Keratinocyte (primary cell): ENCODE measurements around the gene PCDHGC3. TPM values are rescaled to one million over a fixed set of nuclear protein-coding genes. Genes with fewer than 3 reads are reported as not detected.

ENCODE experiments used
- DNase-seq: peaks from one replicate; pipeline ENCODE4 v3.0.0-alpha.2; 2011; ENCODE audit warnings: low read depth, missing footprints, low spot score
- FAIRE-seq: peaks from 2 replicates; lab custom pipeline; 2011; peaks lifted over from hg19 to GRCh38; lab: Jason Lieb, UNC
- H2AFZ ChIP-seq: 2 replicates; pipeline ENCODE4 v1.6.0; 2012; ENCODE audit warnings: low read length, control low read depth, inconsistent platforms; ENCODE audit not compliant: control insufficient read depth
- H3K27ac ChIP-seq: 2 replicates; pipeline ENCODE4 v1.5.1; 2011; ENCODE audit warnings: low read length; ENCODE audit not compliant: control insufficient read depth, insufficient read depth
- H3K27me3 ChIP-seq: 3 replicates; pipeline ENCODE4 v1.6.0; 2011; ENCODE audit warnings: low read length; ENCODE audit not compliant: control insufficient read depth, insufficient read depth; ENCODE audit errors: extremely low read depth
- H3K36me3 ChIP-seq, 2 experiments: 2 replicates in 1 of 2; 3 replicates in 1 of 2; pipeline ENCODE4 v1.5.1; 2011; ENCODE audit warnings: low read length in 2 of 2, mild to moderate bottlenecking in 1 of 2; ENCODE audit not compliant: control insufficient read depth in 2 of 2, insufficient read depth in 2 of 2; ENCODE audit errors: extremely low read depth in 1 of 2
- H3K4me1 ChIP-seq: 3 replicates; pipeline ENCODE4 v1.5.1; 2011; ENCODE audit warnings: low read length; ENCODE audit not compliant: control insufficient read depth, insufficient read depth; ENCODE audit errors: extremely low read depth
- H3K4me2 ChIP-seq: 3 replicates; pipeline ENCODE4 v1.6.0; 2011; ENCODE audit warnings: low read depth, low read length; ENCODE audit not compliant: control insufficient read depth, insufficient read depth; ENCODE audit errors: extremely low read depth
- H3K4me3 ChIP-seq, 3 experiments: fragments of 200-600 bp in 1 of 3; sonication (generic) in 1 of 3; 2 replicates in 2 of 3; 3 replicates in 1 of 3; pipeline ENCODE4 v1.5.1; 2011 to 2016; ENCODE audit warnings: low read length in 3 of 3, mild to moderate bottlenecking in 3 of 3, control low read depth in 2 of 3, inconsistent platforms in 1 of 3, low read depth in 1 of 3, mixed read lengths in 1 of 3, mixed run types in 1 of 3, moderate library complexity in 1 of 3; ENCODE audit not compliant: control insufficient read depth in 2 of 3, insufficient read depth in 2 of 3; ENCODE audit errors: extremely low read depth in 1 of 3
- H3K79me2 ChIP-seq: 2 replicates; pipeline ENCODE4 v1.6.0; 2012; ENCODE audit warnings: low read length; ENCODE audit not compliant: control insufficient read depth, insufficient read depth
- H3K9ac ChIP-seq: 3 replicates; pipeline ENCODE4 v1.6.0; 2011; ENCODE audit warnings: low read length; ENCODE audit not compliant: control insufficient read depth, insufficient read depth; ENCODE audit errors: extremely low read depth
- H3K9me1 ChIP-seq: 3 replicates; pipeline ENCODE4 v1.6.0; 2011; ENCODE audit warnings: low read length; ENCODE audit not compliant: control insufficient read depth, insufficient read depth; ENCODE audit errors: extremely low read depth
- H3K9me3 ChIP-seq: 2 replicates; pipeline ENCODE4 v1.5.1; 2012; ENCODE audit warnings: low read depth, low read length; ENCODE audit not compliant: control insufficient read depth
- H4K20me1 ChIP-seq: 3 replicates; pipeline ENCODE4 v1.6.0; 2011; ENCODE audit warnings: low read length; ENCODE audit not compliant: control insufficient read depth, insufficient read depth; ENCODE audit errors: extremely low read depth
- EZH2 ChIP-seq: IDR thresholded peaks from one replicate; pipeline ENCODE4 v1.6.1; 2012; ENCODE audit warnings: inconsistent platforms, mild to moderate bottlenecking, low read length, moderate library complexity
- dilution Hi-C: fragments of 300-500 bp; cut with MboI; formaldehyde crosslinking; loops from one replicate; pipeline ENCODE4 v1.7.0; 2020; ENCODE audit warnings: low sequenced_read_pairs; ENCODE audit not compliant: extremely low pct_ligation_motif_present
- polyA plus RNA-seq, 5 experiments: library from polyadenylated mRNA; depleted of rRNA in 3 of 5; stranded (reverse) in 3 of 5; stranded (forward) in 1 of 5; unstranded in 1 of 5; fragments of >200 nt; gene quantifications; 1 replicate in 1 of 5; 2 replicates in 3 of 5; 3 replicates in 1 of 5; pipeline versions ENCODE4 v1.2.1 to v1.2.3, GENCODE V29; 2011 to 2012; ENCODE audit warnings: missing spikeins in 2 of 5, low read depth in 1 of 5, low replicate concordance in 1 of 5
- TF ChIP-seq, protein P1 (sequence below), 3 experiments: IDR thresholded peaks in 1 of 3; conservative IDR thresholded peaks in 1 of 3; optimal IDR thresholded peaks in 1 of 3; 2 replicates in 2 of 3; 3 replicates in 1 of 3; pipeline versions ENCODE3 to v1.5.1; 2011; ENCODE audit warnings: low read length in 3 of 3, mild to moderate bottlenecking in 3 of 3, moderate library complexity in 2 of 3, control low read depth in 1 of 3, inconsistent platforms in 1 of 3; ENCODE audit not compliant: insufficient read depth in 2 of 3; ENCODE audit errors: extremely low read depth in 1 of 3

Gene PCDHGC3
- polyA plus RNA-seq, 1 donor (not counting 4 experiments of a cell fraction or from before 2014, with no cell fraction given): 15.2 TPM

DNA sequence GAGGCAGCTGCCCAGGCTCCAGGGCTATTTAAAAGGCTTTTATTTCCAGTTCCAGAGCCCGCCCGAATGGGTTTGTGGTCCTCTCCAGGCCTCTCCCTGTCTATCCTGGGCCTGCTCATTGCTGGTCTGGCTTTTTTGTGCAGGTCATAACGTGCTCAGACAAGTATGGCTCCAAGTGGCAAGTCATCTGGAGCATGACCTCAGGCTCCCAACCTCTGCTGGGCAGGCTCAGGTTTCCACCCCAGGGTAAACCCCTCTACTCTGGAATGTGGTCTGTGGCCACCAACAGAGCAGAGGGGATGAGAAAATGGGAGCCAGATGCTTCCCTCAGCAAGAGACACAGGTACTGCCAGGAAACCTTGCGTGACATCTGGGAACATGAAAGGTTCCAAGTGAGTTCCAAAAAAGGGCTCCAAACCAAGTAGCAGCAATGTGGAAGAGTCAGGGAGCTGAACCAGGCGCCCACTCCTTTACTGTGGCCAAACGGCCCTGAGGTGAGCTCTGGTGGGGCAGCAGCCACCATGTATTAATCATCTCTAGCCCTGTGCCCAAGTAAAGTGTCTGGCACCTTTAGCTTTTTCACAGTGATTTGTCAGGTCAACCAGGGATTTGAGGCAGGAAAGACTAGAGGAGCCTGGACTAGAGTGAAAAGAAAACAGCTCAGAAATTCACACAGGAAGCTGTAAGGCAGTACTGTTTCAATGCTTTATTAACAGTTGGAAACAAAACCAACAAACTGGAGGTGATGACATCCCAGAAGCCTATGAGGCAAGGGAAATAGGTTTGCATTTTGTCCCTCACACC, 38.8 kb downstream of the PCDHGC3 start:
- Histone ChIP-seq H3K36me3 (peaks cover 17 to 37% of the 10 kb centered on the region in 2 experiments), H3K79me2 (no peaks in the 10 kb centered on the region), H3K4me3 (no peak overlapping the region), H3K4me2 (peak overlapping the region; percentile 63), H2AFZ (no peak overlapping the region), H4K20me1 (no peaks in the 10 kb centered on the region), H3K27ac (peak overlapping the region; percentile 89), H3K9me1 (no peaks in the 10 kb centered on the region), H3K9me3 (no peaks in the 10 kb centered on the region), H3K4me1 (peaks cover 39% of the 10 kb centered on the region), H3K9ac (peak overlapping the region; percentile 56), H3K27me3 (no peaks in the 10 kb centered on the region)
- dilution Hi-C loops: no loop called here
- DNase-seq (peak; percentile 100), FAIRE-seq (peak; percentile 96)
- TF ChIP-seq EZH2: no peak
- TF ChIP-seq, protein P1, sequence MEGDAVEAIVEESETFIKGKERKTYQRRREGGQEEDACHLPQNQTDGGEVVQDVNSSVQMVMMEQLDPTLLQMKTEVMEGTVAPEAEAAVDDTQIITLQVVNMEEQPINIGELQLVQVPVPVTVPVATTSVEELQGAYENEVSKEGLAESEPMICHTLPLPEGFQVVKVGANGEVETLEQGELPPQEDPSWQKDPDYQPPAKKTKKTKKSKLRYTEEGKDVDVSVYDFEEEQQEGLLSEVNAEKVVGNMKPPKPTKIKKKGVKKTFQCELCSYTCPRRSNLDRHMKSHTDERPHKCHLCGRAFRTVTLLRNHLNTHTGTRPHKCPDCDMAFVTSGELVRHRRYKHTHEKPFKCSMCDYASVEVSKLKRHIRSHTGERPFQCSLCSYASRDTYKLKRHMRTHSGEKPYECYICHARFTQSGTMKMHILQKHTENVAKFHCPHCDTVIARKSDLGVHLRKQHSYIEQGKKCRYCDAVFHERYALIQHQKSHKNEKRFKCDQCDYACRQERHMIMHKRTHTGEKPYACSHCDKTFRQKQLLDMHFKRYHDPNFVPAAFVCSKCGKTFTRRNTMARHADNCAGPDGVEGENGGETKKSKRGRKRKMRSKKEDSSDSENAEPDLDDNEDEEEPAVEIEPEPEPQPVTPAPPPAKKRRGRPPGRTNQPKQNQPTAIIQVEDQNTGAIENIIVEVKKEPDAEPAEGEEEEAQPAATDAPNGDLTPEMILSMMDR (optimal IDR thresholded peaks at IDR 0.05 in 1 of 3, IDR thresholded peaks at IDR 0.05 in 1 of 3, conservative IDR thresholded peaks at IDR 0.05 in 1 of 3; ENCODE audit: extremely low read depth in 1 of 3, insufficient read depth in 2 of 3, low read length in 3 of 3): no peak

DNA sequence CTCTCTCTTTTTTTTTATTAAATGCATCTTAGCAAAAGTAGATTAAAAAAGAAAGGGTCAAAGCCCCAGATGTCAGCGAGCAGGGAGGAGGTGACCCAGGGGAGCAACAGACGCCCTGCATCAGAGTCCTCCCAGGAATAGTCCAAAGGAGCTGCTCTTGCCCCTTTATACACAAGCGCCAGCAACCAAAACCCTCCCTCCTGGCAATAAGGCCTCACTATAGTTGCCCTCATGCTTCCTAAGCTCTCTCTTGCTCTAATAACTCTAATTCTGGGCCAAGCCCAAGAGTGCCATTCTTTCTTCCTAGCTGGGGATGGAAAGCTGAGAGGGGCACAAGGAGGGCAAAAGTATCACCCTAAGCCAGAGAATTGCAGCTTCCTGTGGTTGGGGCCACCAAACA, 39.4 kb downstream of the PCDHGC3 start:
- Histone ChIP-seq H3K27ac (peak overlapping the region; percentile 89), H3K27me3 (no peaks in the 10 kb centered on the region), H4K20me1 (no peaks in the 10 kb centered on the region), H3K4me2 (no peak overlapping the region), H3K36me3 (peaks cover 14 to 43% of the 10 kb centered on the region in 2 experiments), H3K4me3 (no peak overlapping the region), H3K9me1 (no peaks in the 10 kb centered on the region), H2AFZ (no peak overlapping the region), H3K79me2 (no peaks in the 10 kb centered on the region), H3K9me3 (no peaks in the 10 kb centered on the region), H3K4me1 (peaks cover 44% of the 10 kb centered on the region), H3K9ac (peak overlapping the region; percentile 56)
- dilution Hi-C loops: no loop called here
- TF ChIP-seq EZH2: no peak
- TF ChIP-seq, protein P1 (optimal IDR thresholded peaks at IDR 0.05 in 1 of 3, IDR thresholded peaks at IDR 0.05 in 1 of 3, conservative IDR thresholded peaks at IDR 0.05 in 1 of 3; ENCODE audit: extremely low read depth in 1 of 3, insufficient read depth in 2 of 3, low read length in 3 of 3): no peak
- FAIRE-seq (no peak), DNase-seq (no peak)
